Measurements from ENCODE around the gene RAB23.

GRCh38 chr6:57220083-57220703, 1.9 kb downstream of the RAB23 start:
- TF ChIP-seq YY1 (IDR thresholded peaks at IDR 0.05; ENCODE audit: low read depth): no peak
- no peak for TF ChIP-seq EGR1 (IDR thresholded peaks at IDR 0.05)
- no peak for TF ChIP-seq TAF1 (IDR thresholded peaks at IDR 0.05; ENCODE audit: low read depth)
